HEK293T (cell line): Measurements from ENCODE around the gene SYNE1.

ENCODE experiments used
- CTCF ChIA-PET: fragments of 350-600 bp; formaldehyde crosslinking; extraction: SDS; loops from one replicate; lab custom pipeline; 2021; ENCODE audit warnings: antibody characterized with exemption, inconsistent platforms; lab: Yijun Ruan, JAX
- POLR2A ChIA-PET: fragments of 350-600 bp; formaldehyde crosslinking; extraction: SDS; loops from one replicate; lab custom pipeline; 2020; ENCODE audit warnings: antibody characterized with exemption, inconsistent platforms; lab: Yijun Ruan, JAX
- DNase-seq: peaks from one replicate; pipeline ENCODE4 v3.0.0; 2012; ENCODE audit warnings: mixed read lengths; ENCODE audit errors: extremely low spot score
- ARNT ChIP-seq: fragments of 450-650 bp; IDR thresholded peaks from 2 replicates; pipeline ENCODE4 v1.6.1; 2017; ENCODE audit warnings: mild to moderate bottlenecking
- BHLHE40 ChIP-seq: fragments of 450-650 bp; IDR thresholded peaks from 2 replicates; pipeline ENCODE4 v1.6.1; 2016; ENCODE audit warnings: mild to moderate bottlenecking, moderate library complexity, borderline replicate concordance
- CTBP1 ChIP-seq: fragments of 450-650 bp; IDR thresholded peaks from 2 replicates; pipeline ENCODE4 v1.6.1; 2016; ENCODE audit warnings: borderline replicate concordance
- ELF4 ChIP-seq: fragments of 450-650 bp; IDR thresholded peaks from 2 replicates; pipeline ENCODE4 v1.6.1; 2017; ENCODE audit warnings: antibody characterized with exemption
- FOXA1 ChIP-seq: fragments of 450-650 bp; IDR thresholded peaks from 2 replicates; pipeline ENCODE4 v1.6.1; 2016; ENCODE audit warnings: mild to moderate bottlenecking
- FOXK2 ChIP-seq: fragments of 450-650 bp; IDR thresholded peaks from 2 replicates; pipeline ENCODE4 v1.6.1; 2016; ENCODE audit warnings: mild to moderate bottlenecking
- FOXM1 ChIP-seq: fragments of 450-650 bp; IDR thresholded peaks from 2 replicates; pipeline ENCODE4 v1.6.1; 2017; ENCODE audit warnings: mild to moderate bottlenecking, borderline replicate concordance
- HDGF ChIP-seq: fragments of 450-650 bp; IDR thresholded peaks from 2 replicates; pipeline ENCODE4 v1.6.1; 2017; ENCODE audit warnings: antibody characterized with exemption, borderline replicate concordance
- L3MBTL2 ChIP-seq: fragments of 450-650 bp; conservative IDR thresholded peaks from 2 replicates; pipeline ENCODE4 v1.6.1; 2016; ENCODE audit warnings: mild to moderate bottlenecking
- LEF1 ChIP-seq: fragments of 450-650 bp; IDR thresholded peaks from 2 replicates; pipeline ENCODE4 v1.6.1; 2017; ENCODE audit warnings: mild to moderate bottlenecking, borderline replicate concordance
- NFRKB ChIP-seq: fragments of 450-650 bp; IDR thresholded peaks from 2 replicates; pipeline ENCODE4 v1.6.1; 2016; ENCODE audit warnings: mild to moderate bottlenecking, moderate library complexity
- SP1 ChIP-seq: fragments of 450-650 bp; IDR thresholded peaks from 2 replicates; pipeline ENCODE4 v1.6.1; 2017
- SUZ12 ChIP-seq: fragments of 450-650 bp; IDR thresholded peaks from 2 replicates; pipeline ENCODE4 v1.6.1; 2016; ENCODE audit warnings: mild to moderate bottlenecking
- TARDBP ChIP-seq: fragments of 450-650 bp; IDR thresholded peaks from 2 replicates; pipeline ENCODE4 v1.6.1; 2016
- ZNF384 ChIP-seq: fragments of 450-650 bp; IDR thresholded peaks from 2 replicates; pipeline ENCODE4 v1.6.1; 2016
- TF ChIP-seq, protein P1 (sequence below): fragments of 450-650 bp; IDR thresholded peaks from 2 replicates; pipeline ENCODE4 v1.6.1; 2016

The SYNE1 gene

DNA sequence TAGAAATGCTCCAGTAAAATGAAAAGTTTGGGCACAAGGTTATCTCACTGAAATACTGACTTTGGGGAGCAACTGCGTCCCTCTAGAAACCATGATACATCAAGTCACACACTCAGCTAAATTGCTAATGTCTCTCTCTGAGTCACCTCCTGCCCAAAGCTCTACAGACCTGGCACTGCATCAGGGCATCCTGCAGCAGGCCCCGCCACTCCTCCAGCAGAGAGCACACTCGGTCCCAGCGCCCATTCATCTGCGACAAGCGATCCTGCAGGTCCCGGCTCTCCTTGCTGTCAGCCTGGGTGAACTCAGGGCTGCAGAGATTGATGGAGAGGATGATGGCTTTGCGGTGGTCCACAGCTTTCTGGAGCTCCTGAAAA, 500.7 kb downstream of the SYNE1 start:
- no peak for DNase-seq
- ChIA-PET POLR2A (no interaction called here), CTCF (no interaction called here)
- TF ChIP-seq L3MBTL2 (no peak), NFRKB (no peak), HDGF (no peak), LEF1 (no peak), SUZ12 (no peak), SP1 (no peak), FOXA1 (no peak), TARDBP (no peak), CTBP1 (no peak), FOXK2 (no peak), BHLHE40 (no peak), ARNT (no peak), FOXM1 (no peak)
- TF ChIP-seq, protein P1, sequence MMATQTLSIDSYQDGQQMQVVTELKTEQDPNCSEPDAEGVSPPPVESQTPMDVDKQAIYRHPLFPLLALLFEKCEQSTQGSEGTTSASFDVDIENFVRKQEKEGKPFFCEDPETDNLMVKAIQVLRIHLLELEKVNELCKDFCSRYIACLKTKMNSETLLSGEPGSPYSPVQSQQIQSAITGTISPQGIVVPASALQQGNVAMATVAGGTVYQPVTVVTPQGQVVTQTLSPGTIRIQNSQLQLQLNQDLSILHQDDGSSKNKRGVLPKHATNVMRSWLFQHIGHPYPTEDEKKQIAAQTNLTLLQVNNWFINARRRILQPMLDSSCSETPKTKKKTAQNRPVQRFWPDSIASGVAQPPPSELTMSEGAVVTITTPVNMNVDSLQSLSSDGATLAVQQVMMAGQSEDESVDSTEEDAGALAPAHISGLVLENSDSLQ = no peak

DNA sequence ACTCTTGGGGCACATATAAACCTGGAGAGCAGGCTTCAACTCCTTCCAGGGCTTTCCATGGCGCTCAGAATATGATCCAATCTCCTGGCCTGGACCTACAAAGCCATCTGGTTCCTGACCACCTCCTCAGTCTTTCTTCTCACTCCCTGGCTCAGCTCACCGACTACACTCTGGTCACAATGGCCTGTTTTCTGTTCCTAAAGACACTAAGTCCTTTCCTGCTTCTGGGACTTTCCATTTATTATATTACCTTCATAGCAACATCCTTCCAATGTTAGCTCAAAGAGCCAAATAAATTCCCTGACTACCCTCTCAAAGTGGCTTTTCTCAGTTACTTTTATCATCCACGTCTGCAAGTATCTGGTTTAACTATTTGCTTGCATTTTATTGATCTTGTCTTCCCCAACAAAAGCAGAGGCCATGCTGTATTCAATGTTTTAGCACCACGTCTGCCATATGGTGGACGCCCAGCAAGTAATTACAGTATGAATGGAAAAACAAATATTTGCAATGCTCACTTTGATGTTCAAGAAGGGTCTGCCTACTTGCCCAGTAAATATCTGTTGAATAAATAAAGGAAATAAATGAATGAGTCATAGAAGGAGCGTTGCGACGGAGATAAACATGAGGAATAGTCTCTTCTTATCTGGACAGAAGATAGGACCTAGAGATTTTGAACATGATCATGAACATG, 501.3 kb downstream of the SYNE1 start:
- CTCF ChIA-PET = no interaction called here
- POLR2A ChIA-PET = no interaction called here
- no peak for TF ChIP-seq LEF1
- no peak for DNase-seq

DNA sequence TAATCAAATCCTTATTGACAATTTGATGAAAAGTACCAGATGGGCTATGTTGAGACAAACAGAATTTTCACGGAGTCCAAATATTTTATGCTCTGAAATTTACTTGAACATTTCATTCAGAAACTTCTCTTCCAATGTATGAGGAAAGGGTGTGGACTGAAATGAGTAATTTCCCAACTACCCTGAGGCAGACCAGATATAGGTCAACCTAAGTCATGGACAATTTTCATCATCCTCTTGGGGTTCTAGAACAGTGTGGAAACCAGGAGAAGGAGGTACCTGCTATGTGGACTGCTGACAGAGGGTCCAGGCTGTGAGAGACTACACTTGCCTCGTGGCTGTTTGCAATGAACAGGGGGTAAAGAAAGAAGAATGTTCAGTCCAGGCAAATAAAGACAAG, 506.7 kb downstream of the SYNE1 start:
- ChIA-PET POLR2A (no interaction called here), CTCF (no interaction called here)
- no peak for DNase-seq
- TF ChIP-seq LEF1 (no peak), BHLHE40 (no peak), TARDBP (no peak), SP1 (no peak), HDGF (no peak), ELF4 (no peak)

DNA sequence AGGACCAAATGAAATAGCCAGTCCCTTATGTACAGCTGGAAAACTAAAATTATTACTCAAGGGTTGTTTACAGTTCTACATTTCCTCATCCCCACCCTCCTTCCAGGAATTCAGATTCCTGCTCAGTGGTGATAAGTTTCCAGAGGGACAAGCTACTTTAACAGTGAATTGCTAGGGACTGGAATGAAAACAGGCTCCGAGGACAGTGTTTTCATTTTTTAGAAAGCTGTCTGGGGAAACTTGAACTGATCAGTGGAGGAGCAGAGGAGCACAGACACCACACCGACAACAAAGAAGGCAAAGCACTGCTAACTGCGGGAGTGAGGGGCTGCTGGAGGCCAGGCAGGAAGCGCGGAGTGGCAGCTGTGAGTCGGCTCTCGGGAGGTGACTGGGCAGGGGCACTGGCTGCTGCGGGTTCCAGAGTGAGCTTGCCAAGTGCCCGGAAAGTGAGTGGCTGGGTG, 507.4 kb downstream of the SYNE1 start:
- ChIA-PET CTCF (no interaction called here), POLR2A (no interaction called here)

DNA sequence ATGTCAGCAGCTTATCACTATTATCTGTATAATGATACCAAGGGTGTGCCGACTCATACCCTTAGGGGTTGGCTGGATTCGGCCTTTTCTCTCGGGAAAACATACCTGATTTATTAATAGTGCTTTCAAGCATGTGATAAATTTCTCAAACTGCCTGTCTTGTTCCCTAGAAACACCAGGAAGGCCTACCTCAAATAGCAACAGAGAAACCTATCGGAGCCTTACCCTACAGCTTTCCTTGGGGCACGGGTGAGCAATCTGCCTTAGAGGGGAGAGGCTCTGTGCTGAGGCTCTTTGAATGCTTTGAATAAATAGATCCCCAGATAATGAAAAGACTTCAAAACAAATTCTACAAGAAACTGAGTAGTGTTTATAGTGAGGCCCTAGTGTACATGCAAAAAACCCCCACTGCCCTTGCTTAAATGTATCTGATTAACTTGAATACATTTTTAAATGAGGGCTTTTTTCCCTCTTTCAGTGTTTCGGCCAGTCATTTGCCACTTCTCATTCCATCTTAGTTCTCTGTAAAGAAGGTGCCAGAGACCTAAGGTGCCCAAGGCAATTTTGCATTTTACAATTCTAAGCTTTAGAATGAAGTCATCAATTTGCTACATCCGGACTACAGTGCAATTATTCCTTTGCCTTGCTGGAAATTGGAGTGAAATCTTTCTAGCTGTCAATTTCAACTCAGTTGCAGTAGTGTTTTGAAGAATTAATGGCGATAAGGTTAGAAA, 509.6 kb downstream of the SYNE1 start:
- ChIA-PET POLR2A (no interaction called here), CTCF (interaction anchor here (0.7 to 2.0 kb wide), 2 partner anchors 361 to 437 kb away, joined by 3 to 6 read pairs; no protein-coding TSS in a partner anchor)
- DNase-seq = no peak
- TF ChIP-seq BHLHE40 = no peak

More for the DNA sequence above, 507.4 kb downstream of the SYNE1 start:
- DNase-seq = no peak
- no peak for TF ChIP-seq FOXM1
- no peak for TF ChIP-seq CTBP1
- no peak for TF ChIP-seq FOXA1
- no peak for TF ChIP-seq ARNT

DNA sequence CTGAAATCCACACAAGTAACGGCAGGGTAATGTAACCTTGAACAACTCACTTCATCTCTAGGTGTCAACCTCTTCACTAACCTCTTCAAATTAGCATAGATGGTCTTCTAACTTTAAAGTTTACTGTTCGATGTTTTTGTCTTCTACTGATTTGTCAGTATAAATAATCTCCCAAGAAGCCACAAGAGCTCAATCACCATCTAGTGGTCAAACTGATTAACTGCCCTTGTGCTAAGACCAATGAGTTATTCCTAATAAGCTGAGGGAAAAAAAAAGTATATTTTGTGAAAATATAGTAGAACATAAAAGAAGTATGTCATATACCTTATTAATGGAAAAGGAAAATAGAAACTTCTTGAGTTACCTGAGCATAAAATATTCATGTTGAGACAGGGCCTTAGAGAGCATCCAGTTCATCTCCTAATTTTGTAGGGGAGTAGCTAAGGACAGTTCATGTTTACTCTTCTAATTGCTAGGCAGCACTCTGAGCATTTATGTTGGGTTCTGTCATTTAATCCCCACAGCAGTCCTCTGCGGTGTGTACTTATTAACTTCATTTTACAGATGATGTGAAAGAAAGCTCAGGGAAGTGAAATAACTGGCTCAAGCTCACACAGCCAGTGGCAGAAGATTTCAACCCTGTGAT, 512.6 kb downstream of the SYNE1 start:
- ChIA-PET POLR2A (no interaction called here), CTCF (interaction anchor here (0.6 to 1.5 kb wide), 24 partner anchors 9 to 434 kb away, joined by 3 to 8 read pairs (median 3); no protein-coding TSS in a partner anchor)
- peak; percentile 55 for DNase-seq

DNA sequence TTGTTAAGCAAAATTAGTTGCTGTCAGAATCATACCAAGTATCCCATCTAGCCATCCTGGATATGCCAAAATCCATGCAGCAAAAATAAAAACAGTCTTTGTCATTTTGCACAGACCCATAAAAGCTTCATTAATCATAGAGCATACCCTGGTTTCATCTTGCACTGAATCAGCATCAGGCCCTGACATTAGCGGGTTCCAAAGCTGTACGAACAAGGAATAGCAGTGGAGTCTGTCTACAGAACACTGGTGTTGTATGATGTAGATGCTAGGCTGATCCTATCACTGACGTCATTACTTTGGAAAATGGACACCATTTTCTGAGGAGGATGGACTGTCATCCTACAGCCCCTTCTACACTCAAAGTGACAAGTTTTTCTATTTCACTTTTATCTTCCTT, 514.1 kb downstream of the SYNE1 start:
- no peak for DNase-seq
- POLR2A ChIA-PET = no interaction called here
- TF ChIP-seq NFRKB = no peak
- no peak for TF ChIP-seq ZNF384
- no peak for TF ChIP-seq HDGF
- no peak for TF ChIP-seq TARDBP
- no peak for TF ChIP-seq BHLHE40
- no peak for TF ChIP-seq FOXM1
- no peak for TF ChIP-seq FOXK2
- TF ChIP-seq, protein P1 = no peak
- no peak for TF ChIP-seq FOXA1
- TF ChIP-seq ARNT = no peak
- no peak for TF ChIP-seq ELF4
- CTCF ChIA-PET = interaction anchor here (0.6 kb wide), 1 partner anchor 26 kb away, joined by 4 read pairs; no protein-coding TSS in a partner anchor

More for the DNA sequence above, 512.6 kb downstream of the SYNE1 start:
- TF ChIP-seq CTBP1 = no peak
- no peak for TF ChIP-seq ELF4
- no peak for TF ChIP-seq LEF1
